WTC11 (cell line): ENCODE measurements around the gene CEACAM8. TPM values are rescaled to one million over a fixed set of nuclear protein-coding genes. Genes with fewer than 3 reads are reported as not detected.

Experiments
- ATAC-seq: fragments of 200-7000 bp; cut with Tn5 transposase; 2 replicates; pipeline ENCODE4 v1.10.0; 2021; ENCODE audit warnings: mild to moderate bottlenecking, moderate library complexity
- CTCF ChIA-PET: fragments of 300-600 bp; sonication (Branson Sonifier 250); formaldehyde crosslinking; loops from one replicate; lab custom pipeline; 2021; ENCODE audit warnings: antibody characterized with exemption; lab: Charles Lee
- POLR2A ChIA-PET: fragments of 350-600 bp; sonication (Branson Sonifier 250); formaldehyde crosslinking; loops from one replicate; lab custom pipeline; 2021; ENCODE audit warnings: antibody characterized with exemption; lab: Charles Lee
- DNase-seq: peaks from one replicate; pipeline ENCODE4 v3.0.0; 2021; ENCODE audit warnings: low spot score
- H3K27ac Mint-ChIP-seq: 2 replicates; pipeline ENCODE4 v1.8.0; 2021; ENCODE audit warnings: mixed read lengths
- H3K27me3 Mint-ChIP-seq: 2 replicates; pipeline ENCODE4 v1.8.0; 2021; ENCODE audit warnings: low read depth, mild to moderate bottlenecking, moderate library complexity, mixed read lengths
- H3K36me3 Mint-ChIP-seq: 2 replicates; pipeline ENCODE4 v1.8.0; 2021; ENCODE audit warnings: mixed read lengths
- H3K4me1 Mint-ChIP-seq: 2 replicates; pipeline ENCODE4 v1.8.0; 2022; ENCODE audit warnings: mixed read lengths
- H3K4me3 Mint-ChIP-seq: 2 replicates; pipeline ENCODE4 v1.8.0; 2021; ENCODE audit warnings: mild to moderate bottlenecking, moderate library complexity, mixed read lengths
- H3K9me3 Mint-ChIP-seq: 2 replicates; pipeline ENCODE4 v1.8.0; 2021; ENCODE audit warnings: mixed read lengths
- ATF1 ChIP-seq: sonication (generic); formaldehyde crosslinking; IDR thresholded peaks from 2 replicates; pipeline ENCODE4 v1.8.1; 2023; ENCODE audit warnings: mild to moderate bottlenecking, moderate library complexity, missing genetic modification reagents
- ETV6 ChIP-seq: sonication (generic); formaldehyde crosslinking; IDR thresholded peaks from 2 replicates; pipeline ENCODE4 v1.8.1; 2022; ENCODE audit warnings: mild to moderate bottlenecking, missing genetic modification reagents
- GABPB1 ChIP-seq: sonication (generic); formaldehyde crosslinking; IDR thresholded peaks from 2 replicates; pipeline ENCODE4 v1.8.1; 2023; ENCODE audit warnings: mild to moderate bottlenecking, missing genetic modification reagents
- NR2C2 ChIP-seq: sonication (generic); formaldehyde crosslinking; IDR thresholded peaks from 2 replicates; pipeline ENCODE4 v1.8.0; 2022; ENCODE audit warnings: mild to moderate bottlenecking, missing genetic modification reagents
- PRRX2 ChIP-seq: fragments of 250-450 bp; sonication (Bioruptor Pico); IDR thresholded peaks from 2 replicates; pipeline ENCODE4 v1.8.0; 2021; ENCODE audit warnings: mild to moderate bottlenecking
- SMAD4 ChIP-seq: sonication (generic); formaldehyde crosslinking; IDR thresholded peaks from 2 replicates; pipeline ENCODE4 v1.8.0; 2022; ENCODE audit warnings: mild to moderate bottlenecking, missing genetic modification reagents
- total RNA-seq: library from RNA; stranded (reverse); gene quantifications from 3 replicates; pipeline ENCODE4 v1.2.3, GENCODE V29; 2021
- TF ChIP-seq, protein P1 (sequence below): sonication (generic); formaldehyde crosslinking; IDR thresholded peaks from 2 replicates; pipeline ENCODE4 v1.8.1; 2022; ENCODE audit warnings: low read depth, mild to moderate bottlenecking, moderate library complexity, missing genetic modification reagents, borderline replicate concordance
- TF ChIP-seq, protein P2 (sequence below): sonication (generic); formaldehyde crosslinking; IDR thresholded peaks from 2 replicates; pipeline ENCODE4 v1.8.1; 2023; ENCODE audit warnings: mild to moderate bottlenecking, missing genetic modification reagents
- TF ChIP-seq, protein P3 (sequence below): fragments of 200-600 bp; IDR thresholded peaks from 2 replicates; pipeline ENCODE4 v1.8.0; 2022; ENCODE audit warnings: antibody characterized with exemption
- TF ChIP-seq, protein P4 (sequence below): fragments of 250-450 bp; sonication (Bioruptor Pico); IDR thresholded peaks from 2 replicates; pipeline ENCODE4 v1.8.0; 2021; ENCODE audit warnings: mild to moderate bottlenecking
- TF ChIP-seq, protein P5 (sequence below): sonication (generic); formaldehyde crosslinking; IDR thresholded peaks from 2 replicates; pipeline ENCODE4 v1.8.1; 2022; ENCODE audit warnings: low read depth, missing genetic modification reagents, borderline replicate concordance
- TF ChIP-seq, protein P6 (sequence below): sonication (generic); formaldehyde crosslinking; IDR thresholded peaks from 2 replicates; pipeline ENCODE4 v1.8.0; 2022; ENCODE audit warnings: mild to moderate bottlenecking, missing genetic modification reagents
- TF ChIP-seq, protein P7 (sequence below): fragments of 250-450 bp; sonication (Bioruptor Pico); IDR thresholded peaks from 2 replicates; pipeline ENCODE4 v1.9.0; 2021; ENCODE audit warnings: mild to moderate bottlenecking
- TF ChIP-seq, protein P8 (sequence below): sonication (generic); formaldehyde crosslinking; IDR thresholded peaks from 2 replicates; pipeline ENCODE4 v1.8.0; 2023; ENCODE audit warnings: missing genetic modification reagents, mild to moderate bottlenecking, borderline replicate concordance
- TF ChIP-seq, protein P9 (sequence below): sonication (generic); formaldehyde crosslinking; IDR thresholded peaks from 2 replicates; pipeline ENCODE4 v1.8.1; 2022; ENCODE audit warnings: mild to moderate bottlenecking, missing genetic modification reagents, moderate library complexity, borderline replicate concordance

CEACAM8 gene
- total RNA-seq, 1 experiment from 2014 or later, result not detected

DNA sequence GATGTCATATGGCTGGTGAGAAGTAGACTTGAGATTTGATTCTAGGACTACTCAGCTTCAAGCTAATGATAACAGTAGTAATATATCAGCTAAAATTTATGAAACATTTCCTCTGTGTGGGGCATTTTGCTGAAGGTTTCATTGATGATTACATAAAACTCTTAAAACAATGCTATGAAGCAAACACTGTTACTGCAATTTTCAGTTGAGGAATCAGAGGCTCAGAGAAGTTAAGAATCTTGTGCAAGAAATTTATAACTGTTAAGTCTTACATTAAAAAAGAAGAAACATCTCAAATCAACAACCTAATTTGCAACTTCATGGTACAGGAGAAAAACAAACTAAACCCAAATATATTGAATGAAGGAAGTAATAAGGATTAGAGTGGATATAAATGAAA is 10.3 kb downstream of the CEACAM8 start:
- Mint-ChIP-seq H3K4me3 (no peak overlapping the region), H3K36me3 (no peaks in the 10 kb centered on the region), H3K27me3 (peaks cover 14% of the 10 kb centered on the region), H3K27ac (no peak overlapping the region), H3K4me1 (no peaks in the 10 kb centered on the region), H3K9me3 (no peaks in the 10 kb centered on the region)
- CTCF ChIA-PET, result interaction anchor here (1.0 to 2.0 kb wide), 2 partner anchors 12 to 144 kb away, joined by 3 to 7 read pairs; no protein-coding TSS in a partner anchor
- TF ChIP-seq, protein P1, sequence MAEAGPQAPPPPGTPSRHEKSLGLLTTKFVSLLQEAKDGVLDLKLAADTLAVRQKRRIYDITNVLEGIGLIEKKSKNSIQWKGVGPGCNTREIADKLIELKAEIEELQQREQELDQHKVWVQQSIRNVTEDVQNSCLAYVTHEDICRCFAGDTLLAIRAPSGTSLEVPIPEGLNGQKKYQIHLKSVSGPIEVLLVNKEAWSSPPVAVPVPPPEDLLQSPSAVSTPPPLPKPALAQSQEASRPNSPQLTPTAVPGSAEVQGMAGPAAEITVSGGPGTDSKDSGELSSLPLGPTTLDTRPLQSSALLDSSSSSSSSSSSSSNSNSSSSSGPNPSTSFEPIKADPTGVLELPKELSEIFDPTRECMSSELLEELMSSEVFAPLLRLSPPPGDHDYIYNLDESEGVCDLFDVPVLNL (CRISPR knock-in tag), result no peak
- TF ChIP-seq GABPB1 (CRISPR knock-in tag), result no peak
- no peak for DNase-seq
- POLR2A ChIA-PET, result no interaction called here
- ATAC-seq, result no peak

DNA sequence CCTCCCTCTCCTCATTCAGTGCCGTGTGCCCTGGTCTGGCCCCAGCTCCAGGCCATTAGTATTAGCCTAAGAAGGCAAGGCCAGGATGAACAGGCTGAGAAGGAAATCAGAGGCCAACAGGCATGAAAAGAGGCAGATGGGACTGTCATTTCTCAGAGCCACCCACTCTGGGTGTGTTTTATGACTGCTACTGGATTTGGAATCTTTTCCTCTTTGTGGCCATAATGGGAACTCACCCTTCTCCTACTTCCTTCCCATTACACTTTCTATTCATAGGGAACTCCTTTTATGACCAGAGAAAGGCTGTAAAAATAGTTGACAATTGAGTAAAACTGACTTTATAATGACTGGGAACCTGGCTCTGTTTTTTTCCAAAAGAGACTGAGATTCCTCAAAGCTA is 17.7 kb downstream of the CEACAM8 start:
- 0 out of 2 replicates have a peak, but pooled peaks cover 6% of the 10 kb centered on the region for H3K9me3 Mint-ChIP-seq
- peaks cover 24% of the 10 kb centered on the region for H3K27me3 Mint-ChIP-seq
- no peak for ATAC-seq
- ChIA-PET POLR2A (no interaction called here), CTCF (interaction anchor here (1.0 to 1.7 kb wide), 3 partner anchors 10 to 137 kb away, joined by 3 to 5 read pairs (median 5); no protein-coding TSS in a partner anchor)
- no peak overlapping the region for H3K4me3 Mint-ChIP-seq
- H3K27ac Mint-ChIP-seq, result no peak overlapping the region
- no peak for TF ChIP-seq PRRX2 (CRISPR knock-in tag)
- TF ChIP-seq, protein P2, sequence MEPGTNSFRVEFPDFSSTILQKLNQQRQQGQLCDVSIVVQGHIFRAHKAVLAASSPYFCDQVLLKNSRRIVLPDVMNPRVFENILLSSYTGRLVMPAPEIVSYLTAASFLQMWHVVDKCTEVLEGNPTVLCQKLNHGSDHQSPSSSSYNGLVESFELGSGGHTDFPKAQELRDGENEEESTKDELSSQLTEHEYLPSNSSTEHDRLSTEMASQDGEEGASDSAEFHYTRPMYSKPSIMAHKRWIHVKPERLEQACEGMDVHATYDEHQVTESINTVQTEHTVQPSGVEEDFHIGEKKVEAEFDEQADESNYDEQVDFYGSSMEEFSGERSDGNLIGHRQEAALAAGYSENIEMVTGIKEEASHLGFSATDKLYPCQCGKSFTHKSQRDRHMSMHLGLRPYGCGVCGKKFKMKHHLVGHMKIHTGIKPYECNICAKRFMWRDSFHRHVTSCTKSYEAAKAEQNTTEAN, result no peak
- TF ChIP-seq, protein P1 (CRISPR knock-in tag), result no peak
- TF ChIP-seq, protein P3, sequence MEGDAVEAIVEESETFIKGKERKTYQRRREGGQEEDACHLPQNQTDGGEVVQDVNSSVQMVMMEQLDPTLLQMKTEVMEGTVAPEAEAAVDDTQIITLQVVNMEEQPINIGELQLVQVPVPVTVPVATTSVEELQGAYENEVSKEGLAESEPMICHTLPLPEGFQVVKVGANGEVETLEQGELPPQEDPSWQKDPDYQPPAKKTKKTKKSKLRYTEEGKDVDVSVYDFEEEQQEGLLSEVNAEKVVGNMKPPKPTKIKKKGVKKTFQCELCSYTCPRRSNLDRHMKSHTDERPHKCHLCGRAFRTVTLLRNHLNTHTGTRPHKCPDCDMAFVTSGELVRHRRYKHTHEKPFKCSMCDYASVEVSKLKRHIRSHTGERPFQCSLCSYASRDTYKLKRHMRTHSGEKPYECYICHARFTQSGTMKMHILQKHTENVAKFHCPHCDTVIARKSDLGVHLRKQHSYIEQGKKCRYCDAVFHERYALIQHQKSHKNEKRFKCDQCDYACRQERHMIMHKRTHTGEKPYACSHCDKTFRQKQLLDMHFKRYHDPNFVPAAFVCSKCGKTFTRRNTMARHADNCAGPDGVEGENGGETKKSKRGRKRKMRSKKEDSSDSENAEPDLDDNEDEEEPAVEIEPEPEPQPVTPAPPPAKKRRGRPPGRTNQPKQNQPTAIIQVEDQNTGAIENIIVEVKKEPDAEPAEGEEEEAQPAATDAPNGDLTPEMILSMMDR, result no peak
- TF ChIP-seq, protein P4, sequence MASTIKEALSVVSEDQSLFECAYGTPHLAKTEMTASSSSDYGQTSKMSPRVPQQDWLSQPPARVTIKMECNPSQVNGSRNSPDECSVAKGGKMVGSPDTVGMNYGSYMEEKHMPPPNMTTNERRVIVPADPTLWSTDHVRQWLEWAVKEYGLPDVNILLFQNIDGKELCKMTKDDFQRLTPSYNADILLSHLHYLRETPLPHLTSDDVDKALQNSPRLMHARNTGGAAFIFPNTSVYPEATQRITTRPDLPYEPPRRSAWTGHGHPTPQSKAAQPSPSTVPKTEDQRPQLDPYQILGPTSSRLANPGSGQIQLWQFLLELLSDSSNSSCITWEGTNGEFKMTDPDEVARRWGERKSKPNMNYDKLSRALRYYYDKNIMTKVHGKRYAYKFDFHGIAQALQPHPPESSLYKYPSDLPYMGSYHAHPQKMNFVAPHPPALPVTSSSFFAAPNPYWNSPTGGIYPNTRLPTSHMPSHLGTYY, result no peak
- TF ChIP-seq, protein P5, sequence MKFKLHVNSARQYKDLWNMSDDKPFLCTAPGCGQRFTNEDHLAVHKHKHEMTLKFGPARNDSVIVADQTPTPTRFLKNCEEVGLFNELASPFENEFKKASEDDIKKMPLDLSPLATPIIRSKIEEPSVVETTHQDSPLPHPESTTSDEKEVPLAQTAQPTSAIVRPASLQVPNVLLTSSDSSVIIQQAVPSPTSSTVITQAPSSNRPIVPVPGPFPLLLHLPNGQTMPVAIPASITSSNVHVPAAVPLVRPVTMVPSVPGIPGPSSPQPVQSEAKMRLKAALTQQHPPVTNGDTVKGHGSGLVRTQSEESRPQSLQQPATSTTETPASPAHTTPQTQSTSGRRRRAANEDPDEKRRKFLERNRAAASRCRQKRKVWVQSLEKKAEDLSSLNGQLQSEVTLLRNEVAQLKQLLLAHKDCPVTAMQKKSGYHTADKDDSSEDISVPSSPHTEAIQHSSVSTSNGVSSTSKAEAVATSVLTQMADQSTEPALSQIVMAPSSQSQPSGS (CRISPR knock-in tag), result no peak
- TF ChIP-seq ATF1 (CRISPR knock-in tag), result no peak
- no peak for TF ChIP-seq SMAD4 (CRISPR knock-in tag)
- TF ChIP-seq, protein P6, sequence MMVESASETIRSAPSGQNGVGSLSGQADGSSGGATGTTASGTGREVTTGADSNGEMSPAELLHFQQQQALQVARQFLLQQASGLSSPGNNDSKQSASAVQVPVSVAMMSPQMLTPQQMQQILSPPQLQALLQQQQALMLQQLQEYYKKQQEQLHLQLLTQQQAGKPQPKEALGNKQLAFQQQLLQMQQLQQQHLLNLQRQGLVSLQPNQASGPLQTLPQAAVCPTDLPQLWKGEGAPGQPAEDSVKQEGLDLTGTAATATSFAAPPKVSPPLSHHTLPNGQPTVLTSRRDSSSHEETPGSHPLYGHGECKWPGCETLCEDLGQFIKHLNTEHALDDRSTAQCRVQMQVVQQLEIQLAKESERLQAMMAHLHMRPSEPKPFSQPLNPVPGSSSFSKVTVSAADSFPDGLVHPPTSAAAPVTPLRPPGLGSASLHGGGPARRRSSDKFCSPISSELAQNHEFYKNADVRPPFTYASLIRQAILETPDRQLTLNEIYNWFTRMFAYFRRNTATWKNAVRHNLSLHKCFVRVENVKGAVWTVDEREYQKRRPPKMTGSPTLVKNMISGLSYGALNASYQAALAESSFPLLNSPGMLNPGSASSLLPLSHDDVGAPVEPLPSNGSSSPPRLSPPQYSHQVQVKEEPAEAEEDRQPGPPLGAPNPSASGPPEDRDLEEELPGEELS (CRISPR knock-in tag), result no peak
- TF ChIP-seq, protein P7, sequence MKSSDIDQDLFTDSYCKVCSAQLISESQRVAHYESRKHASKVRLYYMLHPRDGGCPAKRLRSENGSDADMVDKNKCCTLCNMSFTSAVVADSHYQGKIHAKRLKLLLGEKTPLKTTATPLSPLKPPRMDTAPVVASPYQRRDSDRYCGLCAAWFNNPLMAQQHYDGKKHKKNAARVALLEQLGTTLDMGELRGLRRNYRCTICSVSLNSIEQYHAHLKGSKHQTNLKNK (CRISPR knock-in tag), result no peak
- TF ChIP-seq, protein P8, sequence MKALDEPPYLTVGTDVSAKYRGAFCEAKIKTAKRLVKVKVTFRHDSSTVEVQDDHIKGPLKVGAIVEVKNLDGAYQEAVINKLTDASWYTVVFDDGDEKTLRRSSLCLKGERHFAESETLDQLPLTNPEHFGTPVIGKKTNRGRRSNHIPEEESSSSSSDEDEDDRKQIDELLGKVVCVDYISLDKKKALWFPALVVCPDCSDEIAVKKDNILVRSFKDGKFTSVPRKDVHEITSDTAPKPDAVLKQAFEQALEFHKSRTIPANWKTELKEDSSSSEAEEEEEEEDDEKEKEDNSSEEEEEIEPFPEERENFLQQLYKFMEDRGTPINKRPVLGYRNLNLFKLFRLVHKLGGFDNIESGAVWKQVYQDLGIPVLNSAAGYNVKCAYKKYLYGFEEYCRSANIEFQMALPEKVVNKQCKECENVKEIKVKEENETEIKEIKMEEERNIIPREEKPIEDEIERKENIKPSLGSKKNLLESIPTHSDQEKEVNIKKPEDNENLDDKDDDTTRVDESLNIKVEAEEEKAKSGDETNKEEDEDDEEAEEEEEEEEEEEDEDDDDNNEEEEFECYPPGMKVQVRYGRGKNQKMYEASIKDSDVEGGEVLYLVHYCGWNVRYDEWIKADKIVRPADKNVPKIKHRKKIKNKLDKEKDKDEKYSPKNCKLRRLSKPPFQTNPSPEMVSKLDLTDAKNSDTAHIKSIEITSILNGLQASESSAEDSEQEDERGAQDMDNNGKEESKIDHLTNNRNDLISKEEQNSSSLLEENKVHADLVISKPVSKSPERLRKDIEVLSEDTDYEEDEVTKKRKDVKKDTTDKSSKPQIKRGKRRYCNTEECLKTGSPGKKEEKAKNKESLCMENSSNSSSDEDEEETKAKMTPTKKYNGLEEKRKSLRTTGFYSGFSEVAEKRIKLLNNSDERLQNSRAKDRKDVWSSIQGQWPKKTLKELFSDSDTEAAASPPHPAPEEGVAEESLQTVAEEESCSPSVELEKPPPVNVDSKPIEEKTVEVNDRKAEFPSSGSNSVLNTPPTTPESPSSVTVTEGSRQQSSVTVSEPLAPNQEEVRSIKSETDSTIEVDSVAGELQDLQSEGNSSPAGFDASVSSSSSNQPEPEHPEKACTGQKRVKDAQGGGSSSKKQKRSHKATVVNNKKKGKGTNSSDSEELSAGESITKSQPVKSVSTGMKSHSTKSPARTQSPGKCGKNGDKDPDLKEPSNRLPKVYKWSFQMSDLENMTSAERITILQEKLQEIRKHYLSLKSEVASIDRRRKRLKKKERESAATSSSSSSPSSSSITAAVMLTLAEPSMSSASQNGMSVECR (CRISPR knock-in tag), result no peak
- no peak for TF ChIP-seq ETV6 (CRISPR knock-in tag)
- TF ChIP-seq, protein P9, sequence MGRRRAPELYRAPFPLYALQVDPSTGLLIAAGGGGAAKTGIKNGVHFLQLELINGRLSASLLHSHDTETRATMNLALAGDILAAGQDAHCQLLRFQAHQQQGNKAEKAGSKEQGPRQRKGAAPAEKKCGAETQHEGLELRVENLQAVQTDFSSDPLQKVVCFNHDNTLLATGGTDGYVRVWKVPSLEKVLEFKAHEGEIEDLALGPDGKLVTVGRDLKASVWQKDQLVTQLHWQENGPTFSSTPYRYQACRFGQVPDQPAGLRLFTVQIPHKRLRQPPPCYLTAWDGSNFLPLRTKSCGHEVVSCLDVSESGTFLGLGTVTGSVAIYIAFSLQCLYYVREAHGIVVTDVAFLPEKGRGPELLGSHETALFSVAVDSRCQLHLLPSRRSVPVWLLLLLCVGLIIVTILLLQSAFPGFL, result no peak
- TF ChIP-seq NR2C2 (CRISPR knock-in tag), result no peak
- no peaks in the 10 kb centered on the region for H3K36me3 Mint-ChIP-seq
- DNase-seq, result no peak
- H3K4me1 Mint-ChIP-seq, result peaks cover 10% of the 10 kb centered on the region
